GM12878 (cell line): ENCODE data around the gene CTNNB1. TPM values are rescaled to one million over a fixed set of nuclear protein-coding genes. Genes with fewer than 3 reads are reported as not detected.

Experiments
- ATAC-seq: fragments of 200-7000 bp; cut with Tn5 transposase; 3 replicates; pipeline ENCODE4 v1.9.1; 2020; ENCODE audit warnings: mild to moderate bottlenecking, moderate library complexity
- BruUV-seq: library from RNA; stranded (reverse); fragments of 400-500 nt; replicated peaks from 2 replicates; lab custom pipeline; 2021; lab: Mats Ljungman, UMichigan
- CTCF ChIA-PET: fragments of 300-600 bp; sonication (Branson Sonifier 250); formaldehyde crosslinking; extraction: SDS; loops from one replicate; lab custom pipeline; 2021; ENCODE audit warnings: inconsistent platforms; lab: Yijun Ruan, JAX
- POLR2A ChIA-PET: fragments of 350-600 bp; formaldehyde crosslinking; extraction: SDS; loops from one replicate; lab custom pipeline; 2021; ENCODE audit warnings: inconsistent platforms; lab: Charles Lee
- RAD21 ChIA-PET: fragments of 300-600 bp; sonication (Branson Sonifier 250); formaldehyde crosslinking; loops from one replicate; lab custom pipeline; 2023; ENCODE audit warnings: antibody characterized with exemption; ENCODE audit not compliant: unreplicated experiment; lab: Charles Lee
- SMC1A ChIA-PET: fragments of 300-600 bp; sonication (Branson Sonifier 250); formaldehyde crosslinking; loops from one replicate; lab custom pipeline; 2023; ENCODE audit not compliant: unreplicated experiment, uncharacterized antibody; lab: Charles Lee
- DNase-seq: peaks from one replicate; pipeline ENCODE4 v3.0.0-alpha.2; 2011; ENCODE audit warnings: low read depth, low spot score
- FAIRE-seq: peaks from 3 replicates; lab custom pipeline; 2011; peaks lifted over from hg19 to GRCh38; lab: Jason Lieb, UNC
- H2AFZ ChIP-seq: 2 replicates; pipeline ENCODE4 v1.6.0; 2011; ENCODE audit warnings: low read depth, low read length, control low read depth; ENCODE audit not compliant: control insufficient read depth
- H3K27ac ChIP-seq: 2 replicates; pipeline ENCODE4 v1.5.1; 2011; ENCODE audit warnings: control low read depth; ENCODE audit not compliant: control insufficient read depth, insufficient read depth
- H3K27me3 ChIP-seq, 2 experiments: replicated peaks in 1 of 2; 2 replicates each; pipeline versions ENCODE4 v1.6.0 to v1.6.1; 2011; ENCODE audit warnings: low read length in 1 of 2; ENCODE audit not compliant: control insufficient read depth in 2 of 2, insufficient read depth in 2 of 2
- H3K36me3 ChIP-seq, 2 experiments: 2 replicates each; pipeline ENCODE4 v1.5.1; 2011; ENCODE audit warnings: low read length in 1 of 2; ENCODE audit not compliant: control insufficient read depth in 2 of 2, insufficient read depth in 2 of 2
- H3K4me1 ChIP-seq: 2 replicates; pipeline ENCODE4 v1.6.1; 2011; ENCODE audit warnings: mild to moderate bottlenecking, low read length, moderate library complexity, mixed read lengths; ENCODE audit not compliant: control insufficient read depth, insufficient read depth
- H3K4me2 ChIP-seq: 2 replicates; pipeline ENCODE4 v1.6.0; 2011; ENCODE audit warnings: control low read depth; ENCODE audit not compliant: control insufficient read depth, insufficient read depth
- H3K4me3 ChIP-seq: fragments of 200-600 bp; sonication (generic); 2 replicates; pipeline ENCODE4 v1.5.1; 2016
- H3K79me2 ChIP-seq: 2 replicates; pipeline ENCODE4 v1.6.0; 2011; ENCODE audit warnings: low read length; ENCODE audit not compliant: control insufficient read depth, insufficient read depth
- H3K9ac ChIP-seq: 2 replicates; pipeline ENCODE4 v1.8.0; 2011; ENCODE audit warnings: low read length, control low read depth, mixed read lengths; ENCODE audit not compliant: control insufficient read depth, insufficient read depth
- H3K9me3 ChIP-seq: replicated peaks from 3 replicates; pipeline ENCODE4 v1.5.1; 2011; ENCODE audit warnings: mild to moderate bottlenecking, low read length; ENCODE audit not compliant: control insufficient read depth, insufficient read depth
- H4K20me1 ChIP-seq: 2 replicates; pipeline ENCODE4 v1.6.0; 2011; ENCODE audit not compliant: control insufficient read depth, insufficient read depth
- NR2C1 ChIP-seq: fragments of 450-650 bp; IDR thresholded peaks from 2 replicates; pipeline ENCODE4 v1.6.1; 2017; ENCODE audit warnings: antibody characterized with exemption, mild to moderate bottlenecking, moderate library complexity
- NRF1 ChIP-seq: conservative IDR thresholded peaks from 2 replicates; pipeline ENCODE4 v1.6.1; 2011; ENCODE audit warnings: mild to moderate bottlenecking, low read depth, low read length, improper control_type of control experiment
- YBX1 ChIP-seq: fragments of 450-650 bp; IDR thresholded peaks from 2 replicates; pipeline ENCODE4 v1.6.1; 2016; ENCODE audit warnings: antibody characterized with exemption
- WGBS: methylation state at CpG from one replicate; pipeline ENCODE4 v1.1.6; 2016; ENCODE audit warnings: low lambda C conversion rate; ENCODE audit not compliant: insufficient replicate concordance, insufficient coverage; ENCODE audit errors: missing lambda C conversion rate; 5-methylcytosine and 5-hydroxymethylcytosine counted together
- in situ Hi-C: fragments of 300-500 bp; cut with MboI; formaldehyde crosslinking; loops from 9 replicates; pipeline ENCODE4 v1.14.3; 2018; ENCODE audit warnings: mixed read lengths
- intact Hi-C: fragments of 100-400 bp; cut with micrococcal nuclease; formaldehyde crosslinking; loops from one replicate; pipeline ENCODE4 v1.14.2; 2022; ENCODE audit not compliant: unreplicated experiment
- polyA plus RNA-seq, 11 experiments: library from polyadenylated mRNA; depleted of rRNA in 4 of 11; unstranded in 6 of 11; stranded (reverse) in 5 of 11; fragments of >200 nt; fragmentation: Nextera tagmentation in 4 of 11; fragmentation: Illumina TruSeq in 1 of 11; extraction: Ambion mirVana in 4 of 11; extraction: Trizol in 1 of 11; gene quantifications; 1 replicate in 1 of 11; 2 replicates in 10 of 11; pipeline versions ENCODE4 v1.2.1 to v1.2.3, GENCODE V29; 2011 to 2016; ENCODE audit warnings: inconsistent platforms in 2 of 11, missing spikeins in 2 of 11, low read depth in 1 of 11
- total RNA-seq, 4 experiments: library from RNA; depleted of rRNA in 3 of 4; stranded (reverse); fragments of >200 nt in 3 of 4; fragmentation: Illumina TruSeq in 1 of 4; extraction: Trizol in 1 of 4; gene quantifications; 2 replicates each; pipeline versions ENCODE4 v1.2.1 to v1.2.3, GENCODE V29; 2013 to 2021
- TF ChIP-seq, protein P1 (sequence below): IDR thresholded peaks from 2 replicates; pipeline ENCODE4 v1.6.1; 2012; ENCODE audit warnings: low read length, inconsistent platforms
- TF ChIP-seq, protein P2 (sequence below): fragments of 450-650 bp; IDR thresholded peaks from 2 replicates; pipeline ENCODE4 v1.6.1; 2017; ENCODE audit warnings: low read depth, mild to moderate bottlenecking, moderate library complexity

CTNNB1 gene
- total and polyA plus RNA-seq, 10 of the 15 experiments (the other 5 are each of a cell fraction or from before 2014, with no cell fraction given): 30.4 to 217 (median 138) TPM

DNA sequence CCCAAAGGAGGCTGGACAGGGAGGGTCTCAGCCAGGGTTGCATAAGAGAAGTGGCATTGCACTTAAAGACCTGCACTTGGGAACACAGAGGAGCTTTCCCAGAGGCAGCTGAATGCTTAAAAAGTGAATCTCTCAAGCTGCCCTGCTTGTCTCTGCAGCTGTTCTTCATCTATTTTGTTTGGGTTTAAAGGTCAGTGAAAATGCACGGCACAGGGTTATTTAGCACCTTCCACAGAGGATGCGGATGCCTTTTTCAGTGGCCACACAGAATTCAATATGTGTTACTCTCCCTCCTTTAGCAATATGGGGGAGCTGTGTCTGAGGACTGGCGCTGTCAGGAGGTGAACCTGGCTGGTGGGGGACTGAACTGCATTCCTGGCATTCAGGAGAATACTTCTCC, 22.7 kb upstream of the CTNNB1 start:
- WGBS: 51% methylated on average over 3 of the region's 3 CpGs
- POLR2A ChIA-PET: interaction anchor here (1.0 kb wide), 1 partner anchor 22 kb away, joined by 3 read pairs; the partner anchor contains the start of gene CTNNB1
- no peak for FAIRE-seq
- Histone ChIP-seq H3K27ac (no peak overlapping the region), H3K79me2 (no peaks in the 10 kb centered on the region), H3K9ac (no peak overlapping the region), H3K36me3 (no peaks in the 10 kb centered on the region), H3K9me3 (no peaks in the 10 kb centered on the region), H3K27me3 (peaks cover 0 to 3% of the 10 kb centered on the region in 2 experiments; a peak in 1 of 4 replicates), H4K20me1 (no peaks in the 10 kb centered on the region), H2AFZ (no peak overlapping the region), H3K4me3 (no peak overlapping the region), H3K4me2 (no peak overlapping the region), H3K4me1 (no peaks in the 10 kb centered on the region)
- no peak for DNase-seq
- BruUV-seq: no TSS peak
- RAD21 ChIA-PET: no interaction called here
- SMC1A ChIA-PET: interaction anchor here (0.6 kb wide), 1 partner anchor 489 kb away, joined by 3 read pairs; no protein-coding TSS in a partner anchor
- in situ Hi-C loops: no loop called here
- no peak for TF ChIP-seq NR2C1
- TF ChIP-seq, protein P1, sequence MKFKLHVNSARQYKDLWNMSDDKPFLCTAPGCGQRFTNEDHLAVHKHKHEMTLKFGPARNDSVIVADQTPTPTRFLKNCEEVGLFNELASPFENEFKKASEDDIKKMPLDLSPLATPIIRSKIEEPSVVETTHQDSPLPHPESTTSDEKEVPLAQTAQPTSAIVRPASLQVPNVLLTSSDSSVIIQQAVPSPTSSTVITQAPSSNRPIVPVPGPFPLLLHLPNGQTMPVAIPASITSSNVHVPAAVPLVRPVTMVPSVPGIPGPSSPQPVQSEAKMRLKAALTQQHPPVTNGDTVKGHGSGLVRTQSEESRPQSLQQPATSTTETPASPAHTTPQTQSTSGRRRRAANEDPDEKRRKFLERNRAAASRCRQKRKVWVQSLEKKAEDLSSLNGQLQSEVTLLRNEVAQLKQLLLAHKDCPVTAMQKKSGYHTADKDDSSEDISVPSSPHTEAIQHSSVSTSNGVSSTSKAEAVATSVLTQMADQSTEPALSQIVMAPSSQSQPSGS: no peak
- TF ChIP-seq, protein P2, sequence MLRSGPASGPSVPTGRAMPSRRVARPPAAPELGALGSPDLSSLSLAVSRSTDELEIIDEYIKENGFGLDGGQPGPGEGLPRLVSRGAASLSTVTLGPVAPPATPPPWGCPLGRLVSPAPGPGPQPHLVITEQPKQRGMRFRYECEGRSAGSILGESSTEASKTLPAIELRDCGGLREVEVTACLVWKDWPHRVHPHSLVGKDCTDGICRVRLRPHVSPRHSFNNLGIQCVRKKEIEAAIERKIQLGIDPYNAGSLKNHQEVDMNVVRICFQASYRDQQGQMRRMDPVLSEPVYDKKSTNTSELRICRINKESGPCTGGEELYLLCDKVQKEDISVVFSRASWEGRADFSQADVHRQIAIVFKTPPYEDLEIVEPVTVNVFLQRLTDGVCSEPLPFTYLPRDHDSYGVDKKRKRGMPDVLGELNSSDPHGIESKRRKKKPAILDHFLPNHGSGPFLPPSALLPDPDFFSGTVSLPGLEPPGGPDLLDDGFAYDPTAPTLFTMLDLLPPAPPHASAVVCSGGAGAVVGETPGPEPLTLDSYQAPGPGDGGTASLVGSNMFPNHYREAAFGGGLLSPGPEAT: no peak
- TF ChIP-seq YBX1: no peak
- no peak for TF ChIP-seq NRF1
- no peak for ATAC-seq
- intact Hi-C loops: no loop called here
- CTCF ChIA-PET: no interaction called here
